Activated naive CD8-positive, alpha-beta T cell treated with anti-CD3 and anti-CD28 coated beads, Interleukin-2, amount 50 U/mL, for 16 hours (primary cell): Measurements from ENCODE around the gene RADIL.
"Not testable (repeated sequence)": the region's sequence is repeated elsewhere in the genome, so short reads cannot be mapped to it uniquely, and the experiment has no call there.

Experiments used
- DNase-seq: peaks from one replicate; pipeline ENCODE4 v3.0.0-alpha.2; 2020; ENCODE audit warnings: low read depth, low spot score

The RADIL gene

DNA sequence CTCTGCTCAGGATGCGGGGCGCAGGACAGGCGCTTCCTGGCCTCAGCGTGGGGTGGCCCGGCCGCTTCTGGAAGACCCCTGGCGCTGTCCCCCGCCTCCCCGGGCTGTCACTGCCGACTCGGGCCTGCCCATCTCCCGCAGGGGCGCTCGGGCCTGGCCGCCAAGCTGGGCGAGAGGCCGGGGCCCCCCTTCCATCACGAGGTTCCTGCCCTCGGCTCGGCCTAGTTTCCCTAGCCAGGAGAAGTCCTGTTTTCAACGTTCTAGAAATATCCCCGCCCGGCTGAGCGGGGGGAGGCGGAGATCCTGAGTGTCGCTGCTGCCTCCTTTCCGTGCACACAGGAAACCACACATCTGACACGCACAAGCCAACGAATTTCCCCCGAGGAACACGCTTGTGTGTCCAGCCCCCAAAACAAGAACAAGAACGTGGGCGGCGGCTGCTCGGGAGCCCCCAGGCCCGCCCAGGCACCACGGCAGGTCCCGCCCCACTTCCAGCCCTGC is 74.4 kb downstream of the RADIL start:
- no peak for DNase-seq

DNA sequence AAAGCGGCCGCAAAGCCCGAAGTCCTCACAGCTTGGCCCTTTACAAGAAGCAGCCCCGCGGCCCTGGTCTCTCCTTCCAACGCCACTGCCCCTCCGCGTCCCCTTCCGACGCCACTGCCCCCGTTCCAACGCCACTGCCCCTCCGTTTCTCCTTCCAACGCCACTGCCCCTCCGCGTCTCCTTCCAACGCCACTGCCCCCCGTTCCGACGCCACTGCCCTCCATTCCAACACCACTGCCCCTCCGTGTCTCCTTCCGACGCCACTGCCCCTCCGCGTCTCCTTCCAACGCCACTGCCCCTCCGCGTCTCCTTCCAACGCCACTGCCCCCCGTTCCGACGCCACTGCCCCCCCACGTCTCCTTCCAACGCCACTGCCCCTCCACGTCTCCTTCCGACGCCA is 75.0 kb downstream of the RADIL start:
- no peak for DNase-seq

DNA sequence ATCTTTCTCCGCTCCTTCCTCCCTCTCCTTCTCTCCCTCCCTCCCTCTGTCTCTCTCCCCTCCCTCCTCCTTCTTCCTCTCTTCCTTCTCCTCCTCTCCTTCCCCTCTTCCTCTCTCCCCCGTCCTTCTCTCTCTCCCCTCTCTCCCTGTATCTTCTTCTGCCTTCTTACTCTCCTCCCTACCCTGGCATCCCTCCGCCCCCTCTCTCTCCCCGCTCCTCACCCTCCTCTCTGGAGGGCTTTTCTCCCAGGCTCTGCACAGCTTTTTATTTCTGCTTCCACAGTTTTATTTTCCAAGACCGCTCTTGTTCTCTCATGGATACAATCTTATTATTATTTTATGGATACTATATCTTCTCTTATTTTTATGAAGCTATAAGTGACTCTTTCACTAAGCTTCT is 75.5 kb downstream of the RADIL start:
- no peak for DNase-seq

DNA sequence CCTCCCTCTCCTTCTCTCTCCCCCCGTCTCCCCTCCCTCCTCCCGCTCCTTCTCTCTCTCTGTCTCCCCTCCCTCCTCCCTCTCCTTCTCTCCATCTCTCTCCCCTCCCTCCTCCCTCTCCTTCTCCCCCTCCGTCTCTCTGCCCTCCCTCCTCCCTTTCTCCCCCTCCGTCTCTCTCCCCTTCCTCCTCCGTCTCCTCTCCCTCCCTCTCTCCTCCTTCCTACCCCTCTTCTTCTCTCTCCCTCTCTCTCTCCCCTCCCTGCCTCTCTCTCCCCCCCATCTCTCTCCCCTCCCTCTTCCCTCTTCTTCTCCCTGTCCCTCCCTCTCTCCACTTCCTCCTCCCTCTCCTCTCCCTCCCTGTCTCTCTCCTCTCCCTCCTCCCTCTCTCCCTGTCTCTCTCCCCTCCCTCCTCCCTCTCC is 75.9 kb downstream of the RADIL start:
- DNase-seq: no peak

DNA sequence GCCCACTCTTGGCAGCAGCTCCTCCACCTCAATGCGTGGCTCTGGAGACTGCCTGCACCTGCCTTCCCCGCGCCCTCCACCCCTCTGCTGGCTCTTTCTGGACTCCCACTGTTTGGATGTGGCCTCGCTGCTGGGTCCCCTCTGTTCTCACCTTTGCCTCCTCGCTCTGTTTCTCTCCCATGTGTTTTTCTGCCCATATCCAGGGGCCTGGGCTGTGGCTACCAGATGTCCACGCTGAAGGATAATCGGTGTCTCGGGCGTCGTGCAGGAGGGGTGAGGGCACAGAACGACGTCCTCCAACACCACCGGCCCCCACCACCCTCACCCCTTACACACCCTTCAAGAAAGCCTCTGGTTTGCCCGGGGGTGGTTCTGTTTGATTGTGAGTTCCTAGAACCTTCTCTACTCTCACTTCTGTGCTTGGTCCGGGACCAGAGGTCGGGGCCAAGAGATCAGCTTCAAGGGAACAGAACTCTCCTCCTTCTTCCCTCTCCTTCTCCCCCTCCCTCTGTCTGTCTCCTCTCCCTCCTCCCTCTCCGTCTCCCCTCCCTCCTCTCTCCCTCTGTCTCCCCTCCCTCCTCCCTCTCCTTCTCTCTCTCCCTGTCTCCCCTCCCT is 76.4 kb downstream of the RADIL start:
- no peak for DNase-seq

DNA sequence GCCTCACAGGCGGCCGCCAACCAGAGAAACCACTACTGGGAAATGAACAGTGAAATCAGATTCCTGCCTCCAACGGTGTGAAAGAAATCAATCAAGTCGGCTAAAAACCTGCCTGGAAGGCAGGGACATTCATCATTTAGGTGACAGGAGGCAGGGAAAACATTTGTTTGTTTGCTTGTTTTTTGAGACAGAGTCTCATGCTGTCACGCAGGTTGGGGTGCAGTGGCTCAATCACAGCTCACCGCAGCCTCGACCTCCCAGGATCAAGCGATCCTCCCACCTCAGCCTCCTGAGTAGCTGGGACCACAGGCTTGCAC is 77.6 kb downstream of the RADIL start:
- DNase-seq: no peak

DNA sequence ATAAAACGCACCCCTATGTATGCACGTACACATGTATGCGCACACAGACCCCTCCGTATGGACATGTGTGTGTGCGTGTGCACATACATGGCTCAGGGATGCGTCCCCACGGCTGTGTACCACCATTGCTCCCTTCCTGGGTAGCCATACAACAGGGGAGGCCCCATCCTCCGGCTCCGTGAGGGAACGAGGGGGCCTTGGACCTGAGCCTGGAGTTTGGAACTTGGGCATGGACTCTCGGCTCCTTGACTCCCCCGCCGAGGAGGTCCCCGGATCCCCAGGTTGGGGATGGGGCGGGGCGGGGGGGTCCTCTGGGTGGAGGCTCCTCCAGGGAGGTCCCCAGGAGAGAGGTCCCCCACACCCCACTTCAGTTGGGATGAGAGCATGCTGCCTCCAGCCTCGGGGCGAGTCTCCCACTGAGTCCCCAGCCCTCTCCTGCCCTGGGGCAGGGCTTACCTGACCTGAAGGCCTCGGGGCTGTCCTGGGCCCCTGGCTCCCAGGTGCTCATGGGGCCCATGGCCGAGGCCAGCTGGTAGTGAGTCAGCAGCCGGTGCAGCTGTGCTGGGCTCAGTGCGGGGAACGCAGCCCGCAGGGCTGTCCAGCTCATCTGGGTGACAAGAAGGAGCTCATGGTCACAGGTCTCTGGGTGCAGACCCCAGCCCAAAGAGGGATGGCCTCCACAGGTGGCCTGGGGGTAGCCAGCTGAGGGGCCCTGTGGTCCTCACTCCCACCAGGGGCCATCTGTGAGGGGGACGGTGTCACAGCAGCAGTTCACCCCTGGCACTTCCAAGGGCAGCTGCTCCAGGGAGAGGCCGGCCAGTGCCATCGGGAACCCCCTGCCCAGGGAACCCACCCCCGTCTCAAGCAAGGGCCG is 78.2 kb downstream of the RADIL start:
- no peak for DNase-seq

DNA sequence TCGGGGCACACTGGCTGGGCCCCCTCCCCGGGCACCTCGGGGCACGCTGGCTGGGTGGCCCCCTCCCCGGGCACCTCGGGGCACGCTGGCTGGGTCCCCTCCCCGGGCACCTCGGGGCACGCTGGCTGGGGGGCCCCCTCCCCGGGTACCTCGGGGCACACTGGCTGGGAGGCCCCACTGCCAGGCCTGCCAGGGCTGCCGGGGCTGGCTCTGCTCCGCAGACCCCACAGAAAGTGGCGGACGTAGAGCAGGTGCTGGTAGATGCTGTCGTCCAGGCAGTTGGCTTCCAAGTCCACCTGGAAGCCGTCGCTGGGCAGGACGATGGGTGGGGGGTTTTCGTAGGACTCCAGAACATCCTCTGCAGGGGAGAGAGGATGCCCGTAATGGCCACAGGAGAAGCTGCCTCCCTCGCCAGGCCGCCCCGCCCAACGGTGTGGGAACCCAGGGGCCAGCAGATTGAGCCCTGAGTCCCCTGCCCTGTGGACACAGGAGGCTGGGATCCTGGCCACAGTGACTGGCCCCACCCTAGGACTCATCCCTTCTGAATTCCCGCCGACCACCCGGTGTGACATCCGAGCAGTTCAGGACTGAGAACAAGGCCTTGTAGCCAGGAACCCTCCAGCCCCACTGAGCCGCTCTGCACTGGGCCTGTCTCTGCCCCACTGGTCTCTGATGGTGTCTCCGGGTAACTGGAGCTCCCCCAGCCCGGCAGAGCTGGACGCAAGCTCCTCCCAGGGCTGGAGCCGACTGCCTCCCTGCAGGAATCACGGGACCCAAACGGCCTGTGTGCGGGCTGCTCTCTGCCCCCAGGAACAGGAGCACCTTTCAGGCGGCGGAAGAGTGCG is 79.9 kb downstream of the RADIL start:
- no peak for DNase-seq

DNA sequence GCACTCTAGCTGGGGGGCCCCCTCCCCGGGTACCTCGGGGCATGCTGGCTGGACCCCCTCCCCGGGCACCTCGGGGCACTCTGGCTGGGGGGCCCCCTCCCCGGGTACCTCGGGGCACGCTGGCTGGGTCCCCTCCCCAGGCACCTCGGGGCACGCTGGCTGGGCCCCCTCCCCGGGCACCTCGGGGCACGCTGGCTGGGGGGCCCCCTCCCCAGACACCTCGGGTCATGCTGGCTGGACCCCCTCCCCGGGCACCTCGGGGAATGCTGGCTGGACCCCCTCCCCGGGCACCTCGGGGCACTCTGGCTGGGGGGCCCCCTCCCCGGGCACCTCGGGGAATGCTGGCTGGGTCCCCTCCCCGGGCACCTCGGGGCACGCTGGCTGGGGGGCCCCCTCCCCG is 80.9 kb downstream of the RADIL start:
- DNase-seq: not testable (repeated sequence)

DNA sequence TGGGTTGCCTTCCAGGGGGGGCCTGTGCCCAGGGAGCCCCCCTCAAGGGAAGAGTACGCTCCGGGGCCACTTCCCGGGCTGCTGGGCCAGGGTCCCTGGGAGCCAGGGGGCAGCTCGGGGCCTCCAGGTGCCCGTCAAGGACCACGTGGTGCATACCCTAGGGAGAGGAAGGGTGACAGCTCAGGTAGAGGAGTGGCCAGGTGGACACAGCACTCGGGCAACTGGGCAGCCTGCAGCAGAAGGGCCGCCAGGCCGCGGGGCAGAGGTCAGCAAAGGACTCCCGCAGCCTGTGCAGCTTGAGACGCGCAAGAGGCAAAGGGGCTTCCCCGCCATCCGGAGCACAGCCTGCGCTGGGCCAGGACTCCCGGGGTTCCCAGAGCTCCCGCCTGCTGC is 81.7 kb downstream of the RADIL start:
- DNase-seq: no peak

DNA sequence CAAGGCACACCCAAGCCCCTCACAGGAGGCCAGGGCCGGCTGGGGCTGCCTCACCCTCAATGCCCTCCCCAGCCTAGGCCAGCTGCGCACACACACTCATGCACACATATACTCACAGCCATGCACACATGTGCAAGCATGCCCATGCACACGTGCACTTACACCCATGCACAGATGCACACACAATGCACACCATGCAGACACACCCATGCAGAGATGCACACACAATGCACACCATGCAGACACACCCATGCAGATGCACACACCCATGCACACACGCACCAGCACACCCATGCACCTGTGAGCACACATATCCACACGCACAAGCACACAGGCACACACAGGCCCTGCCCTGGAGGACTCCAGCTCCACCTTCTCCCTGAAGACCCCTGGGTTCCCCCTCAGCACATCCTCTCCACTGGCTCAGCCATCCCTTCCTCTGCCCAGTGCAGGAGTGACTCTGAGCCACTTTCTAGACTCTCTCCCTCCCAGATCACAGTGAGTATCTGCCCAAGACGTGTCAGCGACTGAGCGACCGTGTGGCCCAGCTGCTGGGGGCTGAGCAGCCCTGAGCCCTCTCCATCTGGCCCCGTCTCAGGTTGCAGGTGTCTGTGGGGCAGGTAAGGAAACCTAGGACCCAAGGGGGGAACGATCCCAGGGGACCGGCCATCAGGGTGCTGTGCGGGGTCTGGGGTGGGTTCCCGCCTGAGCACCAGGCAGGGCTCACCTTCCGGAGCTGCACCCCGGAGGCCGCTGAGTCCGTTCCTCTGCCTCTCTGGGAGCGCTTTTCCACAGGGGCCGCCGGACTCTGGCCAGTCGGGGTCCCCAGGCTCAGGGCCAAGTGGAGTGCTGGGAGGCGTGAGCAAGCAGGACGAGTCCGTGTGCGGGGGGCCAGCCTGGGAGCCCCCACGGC is 82.3 kb downstream of the RADIL start:
- no peak for DNase-seq

DNA sequence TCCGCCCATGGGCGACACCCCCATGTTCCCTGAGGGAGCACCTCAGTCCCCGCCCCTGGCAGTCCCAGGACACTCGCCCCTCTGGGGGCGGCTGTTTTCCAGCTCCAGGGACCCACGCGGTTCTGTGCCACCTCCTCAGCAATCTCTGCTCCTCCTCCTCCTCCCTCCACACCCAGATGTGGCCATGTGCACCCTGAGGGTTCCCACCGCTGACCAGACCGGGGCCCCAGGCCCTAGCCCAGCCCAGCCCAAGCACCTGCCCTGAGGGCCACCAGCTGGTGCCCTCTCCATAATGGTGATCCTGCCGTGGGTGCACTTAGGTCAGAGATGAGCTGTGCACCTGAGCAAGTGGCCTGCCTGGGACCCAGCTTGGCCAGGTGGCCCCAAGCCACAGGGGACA is 83.0 kb downstream of the RADIL start:
- DNase-seq: no peak

DNA sequence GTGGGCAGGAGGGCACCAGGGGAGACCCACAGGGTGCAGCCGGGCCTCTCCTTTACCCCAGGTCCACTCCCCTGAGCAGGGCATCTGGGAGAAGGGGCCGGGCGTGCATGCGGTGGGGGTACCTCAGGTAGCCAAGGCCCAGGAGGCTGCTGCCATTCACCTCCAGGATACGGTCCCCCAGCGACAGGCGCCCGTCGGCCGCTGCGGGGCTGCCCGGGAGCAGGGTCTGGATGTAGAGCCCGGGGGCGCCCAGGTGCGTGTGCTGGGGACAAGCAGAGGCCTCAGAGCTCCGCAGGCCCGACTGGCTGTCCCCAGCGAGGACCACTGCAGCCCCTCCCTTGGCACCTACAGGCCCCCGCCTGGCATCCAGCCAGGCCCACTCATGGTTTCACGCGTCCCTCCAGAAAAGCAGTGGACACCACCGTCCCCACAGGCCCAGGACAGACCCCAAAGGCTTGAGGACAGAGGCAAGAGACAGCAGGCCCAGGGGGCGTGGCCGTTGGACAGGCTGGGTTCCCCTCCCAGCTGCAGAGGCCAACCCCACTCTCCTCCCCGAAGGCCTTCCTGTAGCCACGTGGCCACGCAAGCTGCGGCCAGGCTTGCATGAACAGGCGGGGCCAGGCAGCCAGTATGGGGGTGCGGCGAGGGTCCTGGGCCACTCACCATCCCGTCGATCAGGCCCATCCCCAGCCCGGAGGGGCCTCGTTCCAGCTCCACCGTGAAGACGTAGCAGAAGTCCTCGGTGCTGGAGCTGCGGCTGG is 83.8 kb downstream of the RADIL start:
- DNase-seq: no peak

DNA sequence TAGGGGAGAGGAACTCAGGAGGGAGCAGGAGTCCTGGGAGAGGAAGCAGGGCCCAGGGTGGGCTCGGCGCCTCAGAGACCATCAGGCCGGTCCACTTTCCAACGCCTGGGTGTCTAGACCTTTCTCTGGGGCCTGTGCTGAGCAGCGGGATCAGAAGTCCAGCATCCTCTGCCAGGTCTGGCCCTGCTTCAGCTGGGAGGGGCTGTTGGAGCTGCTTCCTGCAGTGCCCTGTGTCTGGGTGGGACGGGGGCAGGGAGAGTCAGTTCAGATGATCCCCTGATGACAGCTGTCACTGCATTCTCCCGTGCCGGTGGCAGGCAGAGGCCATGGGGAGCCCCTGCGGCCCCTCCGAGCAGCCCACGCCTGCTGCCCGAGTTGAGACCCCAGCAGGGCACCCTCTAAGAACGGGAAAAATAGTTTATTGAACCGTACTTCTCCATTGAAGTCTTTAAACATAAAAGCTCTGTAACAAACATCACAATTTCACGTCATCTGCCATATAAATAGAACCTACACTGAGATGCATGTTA is 84.7 kb downstream of the RADIL start:
- no peak for DNase-seq

DNA sequence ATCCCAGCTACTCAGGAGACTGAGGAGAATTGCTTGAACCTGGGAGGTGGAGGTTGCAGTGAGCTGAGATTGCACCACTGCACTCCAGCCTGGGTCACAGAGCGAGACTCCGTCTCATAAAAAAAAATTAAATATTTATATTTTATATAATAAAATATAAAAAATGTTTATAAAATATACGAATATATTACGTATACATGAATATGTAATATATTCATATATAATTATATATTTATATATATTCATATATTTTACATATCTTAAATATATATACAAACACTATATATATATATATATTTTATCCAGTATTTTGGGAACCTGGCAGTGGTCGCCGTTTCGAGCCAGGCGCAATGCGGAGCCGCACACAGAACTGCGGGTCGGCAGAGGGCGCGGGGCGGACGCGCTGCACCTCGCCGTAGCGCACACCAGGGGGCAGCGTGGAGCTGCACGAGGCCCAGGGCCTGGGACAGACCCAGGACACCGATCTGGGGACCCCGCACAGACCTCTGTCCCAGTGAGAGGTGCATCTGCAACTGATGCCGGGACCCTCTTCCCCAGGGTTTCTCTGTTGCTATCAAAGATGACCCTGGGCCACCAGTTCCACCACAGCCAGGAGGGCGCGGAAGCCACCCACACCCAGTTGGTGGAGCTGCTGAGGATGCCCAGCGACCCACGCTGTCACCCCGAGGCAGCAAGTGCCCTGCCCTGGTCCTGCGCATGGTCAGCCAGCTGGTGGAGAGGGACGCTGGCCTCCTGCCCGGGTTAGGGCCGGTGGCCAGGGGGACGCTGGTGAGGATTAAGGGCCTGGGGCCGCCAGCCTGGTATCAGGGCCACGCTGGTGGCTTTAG is 85.4 kb downstream of the RADIL start:
- peak; percentile 45 for DNase-seq

DNA sequence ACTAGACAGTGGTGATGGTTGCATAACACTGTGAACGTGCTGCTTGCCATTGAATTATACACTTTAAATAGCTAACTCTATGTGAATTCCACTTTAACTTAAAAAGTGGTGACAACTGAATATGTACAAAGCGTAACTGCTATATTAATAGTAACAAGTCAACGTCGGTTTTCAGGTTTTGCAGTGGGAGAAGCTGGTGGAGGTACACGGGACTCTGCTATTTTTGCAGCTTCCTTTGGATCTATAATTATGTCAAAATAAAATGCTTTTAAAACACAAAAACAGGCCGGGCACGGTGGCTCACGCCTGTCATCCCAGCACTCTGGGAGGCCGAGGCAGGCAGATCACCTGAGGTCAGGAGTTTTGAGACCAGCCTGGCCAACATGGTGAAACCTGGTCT is 87.1 kb downstream of the RADIL start:
- no peak for DNase-seq

DNA sequence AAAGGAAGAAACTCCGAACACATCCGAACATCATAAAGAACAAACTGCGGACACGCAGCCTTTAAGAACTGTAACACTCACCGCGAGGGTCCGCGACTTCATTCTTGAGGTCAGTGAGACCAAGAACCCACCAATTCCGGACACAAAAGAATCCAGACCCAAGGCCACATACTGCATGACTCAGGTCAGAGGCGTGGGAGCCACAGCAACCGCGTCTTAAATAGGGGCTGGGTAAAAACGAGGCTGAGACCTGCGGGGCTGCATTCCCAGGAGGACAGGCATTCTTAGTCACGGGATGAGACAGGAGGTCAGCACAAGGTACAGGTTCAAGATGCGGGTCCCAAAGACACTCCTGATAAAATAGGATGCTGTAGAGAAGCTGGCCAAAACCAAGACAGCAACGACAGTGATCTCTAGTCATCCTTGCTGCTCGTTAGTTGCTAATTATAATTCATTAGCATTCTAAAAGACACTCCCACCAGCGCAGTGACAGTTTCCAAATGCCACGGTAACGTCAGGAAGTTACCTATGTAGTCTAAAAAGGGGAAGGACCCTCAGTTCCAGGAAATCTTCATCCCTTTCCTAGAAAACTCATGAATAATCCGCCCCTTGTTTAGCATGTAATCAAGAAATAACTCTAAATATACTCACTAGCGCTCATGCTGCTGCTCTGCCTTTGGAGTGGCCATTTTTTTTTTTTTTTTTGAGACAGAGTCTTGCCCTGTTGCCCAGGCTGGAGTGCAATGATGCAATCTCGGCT is 88.7 kb downstream of the RADIL start:
- no peak for DNase-seq

DNA sequence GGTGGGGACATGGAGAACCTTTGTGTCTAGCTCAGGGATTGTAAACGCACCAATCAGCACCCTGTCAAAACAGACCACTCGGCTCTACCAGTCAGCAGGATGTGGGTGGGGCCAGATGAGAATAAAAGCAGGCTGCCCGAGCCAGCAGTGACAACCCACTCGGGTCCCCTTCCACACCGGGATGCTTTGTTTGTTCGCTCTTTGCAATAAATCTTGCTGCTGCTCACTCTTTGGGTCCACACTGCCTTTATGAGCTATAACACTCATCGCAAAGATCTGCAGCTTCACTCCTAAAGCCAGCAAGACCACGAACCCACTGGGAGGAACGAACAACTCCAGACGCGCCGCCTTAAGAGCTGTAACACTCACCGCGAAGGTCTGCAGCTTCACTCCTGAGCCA is 89.3 kb downstream of the RADIL start:
- not testable (repeated sequence) for DNase-seq
